GM19324 (cell line): ENCODE data around the gene RASSF5.
"Not testable (repeated sequence)": the region's sequence is repeated elsewhere in the genome, so short reads cannot be mapped to it uniquely, and the experiment has no call there.

Experiments
- ATAC-seq: cut with Tn5 transposase; IDR thresholded peaks from one replicate; pipeline ENCODE4 v1.9.1; 2021; ENCODE audit warnings: mild to moderate bottlenecking, moderate library complexity; ENCODE audit not compliant: unreplicated experiment, low FRiP score

Gene RASSF5

DNA sequence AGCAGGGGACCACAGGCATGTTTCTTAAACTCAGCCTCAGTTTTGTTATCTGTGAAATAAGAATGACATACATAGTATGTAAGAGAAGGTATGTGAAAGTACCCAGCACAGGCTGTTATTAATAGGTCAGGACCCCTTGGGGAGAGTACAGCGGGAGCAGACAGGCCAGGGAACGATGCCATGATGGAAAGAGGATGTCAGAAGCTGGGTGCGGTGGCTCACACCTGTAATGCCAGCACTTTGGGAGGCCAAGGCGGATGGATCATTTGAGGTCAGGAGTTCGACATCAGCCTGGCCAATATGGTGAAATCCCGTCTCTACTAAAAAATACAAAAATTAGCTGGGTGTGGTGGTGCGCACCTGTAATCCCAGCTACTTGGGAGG, 73.8 kb downstream of the RASSF5 start:
- not testable (repeated sequence) for ATAC-seq

DNA sequence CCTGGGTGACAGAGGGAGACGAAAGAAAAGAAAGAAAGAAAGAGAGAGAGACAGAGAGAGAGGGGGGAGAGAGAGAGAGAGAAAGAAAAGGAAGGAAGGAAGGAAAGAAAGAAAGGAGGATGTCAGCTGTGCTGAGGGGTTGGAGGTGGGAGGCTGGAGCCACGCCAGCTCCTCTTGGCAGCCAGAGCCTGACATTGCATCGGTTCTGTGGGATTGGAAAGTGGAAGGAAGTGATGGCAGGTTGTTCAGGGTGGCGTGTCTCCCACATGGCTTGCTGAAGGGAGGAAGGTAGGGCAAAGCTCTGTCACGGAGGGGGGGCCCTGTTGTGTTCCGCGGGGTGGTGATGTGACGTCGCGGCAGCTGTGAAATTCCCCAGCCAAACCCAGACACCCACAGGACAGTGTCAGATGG, 74.2 kb downstream of the RASSF5 start:
- no peak for ATAC-seq

DNA sequence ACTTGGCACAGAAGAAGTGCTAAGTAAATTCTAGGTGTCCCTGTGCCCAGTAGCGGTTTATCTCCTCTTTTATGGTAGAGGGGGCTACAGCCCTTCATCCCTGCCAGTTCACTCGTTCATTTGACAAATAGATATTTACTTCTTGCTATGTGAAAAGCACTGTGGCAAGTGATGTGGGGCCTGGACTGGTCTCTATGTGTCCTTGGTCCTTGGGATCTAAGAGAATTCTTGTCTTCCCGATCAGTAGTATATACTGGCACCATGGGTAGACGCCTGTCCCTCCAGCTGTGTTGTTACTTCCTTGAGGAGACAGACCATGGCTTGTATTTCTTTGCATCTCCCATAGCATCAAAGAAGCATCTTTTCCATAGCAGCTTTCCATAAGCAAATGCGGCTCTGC, 75.2 kb downstream of the RASSF5 start:
- ATAC-seq = no peak

DNA sequence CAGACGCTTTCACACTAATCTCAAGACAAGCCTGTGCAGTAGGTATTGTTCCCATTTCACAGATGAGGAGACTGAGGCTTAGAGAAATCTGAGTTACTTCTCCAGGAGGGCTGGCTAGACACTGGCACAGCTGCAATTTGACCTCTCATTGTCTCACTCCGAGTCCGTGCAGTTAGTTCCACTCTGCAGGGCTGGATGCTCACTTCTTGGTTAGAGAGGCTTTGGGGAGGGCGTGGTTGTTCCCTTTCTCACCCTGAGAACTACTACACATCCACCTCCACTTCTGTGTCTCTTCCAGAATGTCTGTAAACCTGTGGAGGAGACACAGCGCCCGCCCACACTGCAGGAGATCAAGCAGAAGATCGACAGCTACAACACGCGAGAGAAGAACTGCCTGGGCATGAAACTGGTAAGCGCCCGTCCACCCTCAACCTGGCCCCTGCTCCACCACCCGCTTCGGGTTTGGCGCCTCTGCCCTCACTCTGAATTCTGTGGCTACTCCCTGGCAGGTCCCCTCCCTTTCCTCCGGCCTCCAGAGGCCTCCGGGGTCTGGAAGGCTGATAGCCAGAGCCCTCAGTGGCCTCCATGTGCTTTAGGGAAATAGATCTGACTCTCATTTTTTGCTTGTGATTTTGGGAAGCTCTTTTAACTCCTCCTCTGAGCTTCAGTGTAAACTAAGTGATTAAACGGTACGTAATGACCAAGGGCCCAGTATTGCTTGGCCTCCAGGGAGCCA, 75.8 kb downstream of the RASSF5 start:
- ATAC-seq = no peak

DNA sequence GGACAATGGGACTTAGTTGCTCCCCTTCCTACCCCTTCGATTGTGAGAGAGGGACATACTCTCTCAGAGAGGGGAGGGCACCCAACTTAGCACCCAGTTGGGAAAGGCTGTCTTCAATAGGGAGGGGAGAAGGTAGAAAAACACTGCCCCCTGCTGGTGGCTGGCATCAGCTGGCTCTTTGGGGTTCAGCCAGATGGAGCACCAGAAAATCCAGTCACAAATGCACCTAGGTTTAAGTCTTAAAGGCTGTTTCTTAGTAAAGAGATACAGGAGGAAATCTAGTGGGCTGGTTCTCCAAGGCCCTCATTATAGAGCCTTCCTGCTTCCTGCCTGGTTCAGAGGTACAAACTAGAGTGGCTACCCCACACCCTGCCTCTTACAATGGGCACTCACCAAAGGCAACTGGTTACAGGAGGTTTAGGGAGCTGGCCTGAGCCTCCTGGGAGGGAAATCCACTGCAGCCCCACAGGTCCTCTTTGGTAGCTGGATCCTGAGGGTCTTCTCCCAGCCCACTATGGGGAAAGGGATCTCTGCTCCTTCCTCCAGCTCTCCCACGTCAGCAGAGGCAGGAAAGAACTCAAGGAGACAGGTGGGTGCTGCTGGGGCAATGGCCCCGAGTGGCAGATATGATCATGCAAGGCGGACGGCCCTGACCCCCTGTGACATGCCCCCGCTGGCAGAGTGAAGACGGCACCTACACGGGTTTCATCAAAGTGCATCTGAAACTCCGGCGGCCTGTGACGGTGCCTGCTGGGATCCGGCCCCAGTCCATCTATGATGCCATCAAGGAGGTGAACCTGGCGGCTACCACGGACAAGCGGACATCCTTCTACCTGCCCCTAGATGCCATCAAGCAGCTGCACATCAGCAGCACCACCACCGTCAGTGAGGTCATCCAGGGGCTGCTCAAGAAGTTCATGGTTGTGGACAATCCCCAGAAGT, 76.6 kb downstream of the RASSF5 start:
- ATAC-seq = no peak

DNA sequence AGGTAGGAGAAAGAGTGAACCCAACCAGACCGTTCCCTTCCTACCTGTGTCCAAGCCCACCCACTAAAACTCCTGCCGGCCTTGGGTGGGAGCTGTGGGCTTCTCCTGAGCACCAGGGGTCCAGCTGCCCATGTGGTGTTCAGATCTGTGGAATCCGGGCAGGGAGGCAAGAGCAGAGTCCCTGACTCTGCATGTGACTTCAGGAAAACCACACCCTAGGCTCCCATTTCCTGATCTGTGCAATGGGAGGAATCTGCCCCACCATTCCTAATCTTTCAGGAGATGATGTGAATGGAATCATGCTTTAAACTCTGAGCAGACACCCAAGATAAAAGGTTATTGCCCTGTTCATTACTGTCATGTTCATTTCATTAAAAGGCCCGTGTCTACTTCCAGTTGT, 77.4 kb downstream of the RASSF5 start:
- ATAC-seq = no peak

DNA sequence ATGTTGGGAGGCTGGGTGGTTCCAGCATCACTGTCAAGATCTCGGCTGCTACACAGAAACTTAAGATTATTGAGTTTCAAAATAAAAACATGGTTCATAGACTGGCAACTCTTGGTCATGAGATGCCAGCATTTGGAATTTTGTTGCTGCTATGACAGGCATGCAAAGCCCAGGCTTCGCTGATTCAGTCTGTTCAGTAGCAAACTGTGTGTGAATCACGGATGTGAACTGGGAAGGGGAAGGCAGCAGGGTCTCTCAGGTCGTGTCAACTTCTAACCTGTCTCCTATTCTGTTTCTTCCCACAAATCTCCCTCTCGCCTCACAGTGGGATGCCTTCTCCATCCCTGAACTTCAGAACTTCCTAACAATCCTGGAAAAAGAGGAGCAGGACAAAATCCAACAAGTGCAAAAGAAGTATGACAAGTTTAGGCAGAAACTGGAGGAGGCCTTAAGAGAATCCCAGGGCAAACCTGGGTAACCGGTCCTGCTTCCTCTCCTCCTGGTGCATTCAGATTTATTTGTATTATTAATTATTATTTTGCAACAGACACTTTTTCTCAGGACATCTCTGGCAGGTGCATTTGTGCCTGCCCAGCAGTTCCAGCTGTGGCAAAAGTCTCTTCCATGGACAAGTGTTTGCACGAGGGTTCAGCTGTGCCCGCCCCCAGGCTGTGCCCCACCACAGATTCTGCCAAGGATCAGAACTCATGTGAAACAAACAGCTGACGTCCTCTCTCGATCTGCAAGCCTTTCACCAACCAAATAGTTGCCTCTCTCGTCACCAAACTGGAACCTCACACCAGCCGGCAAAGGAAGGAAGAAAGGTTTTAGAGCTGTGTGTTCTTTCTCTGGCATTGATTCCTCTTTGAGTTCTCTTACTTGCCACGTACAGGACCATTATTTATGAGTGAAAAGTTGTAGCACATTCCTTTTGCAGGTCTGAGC, 79.4 kb downstream of the RASSF5 start:
- no peak for ATAC-seq

DNA sequence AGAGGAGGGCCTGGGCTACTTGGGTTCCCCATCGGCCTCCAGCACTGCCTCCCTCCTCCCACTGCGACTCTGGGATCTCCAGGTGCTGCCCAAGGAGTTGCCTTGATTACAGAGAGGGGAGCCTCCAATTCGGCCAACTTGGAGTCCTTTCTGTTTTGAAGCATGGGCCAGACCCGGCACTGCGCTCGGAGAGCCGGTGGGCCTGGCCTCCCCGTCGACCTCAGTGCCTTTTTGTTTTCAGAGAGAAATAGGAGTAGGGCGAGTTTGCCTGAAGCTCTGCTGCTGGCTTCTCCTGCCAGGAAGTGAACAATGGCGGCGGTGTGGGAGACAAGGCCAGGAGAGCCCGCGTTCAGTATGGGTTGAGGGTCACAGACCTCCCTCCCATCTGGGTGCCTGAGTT, 80.6 kb downstream of the RASSF5 start:
- no peak for ATAC-seq

DNA sequence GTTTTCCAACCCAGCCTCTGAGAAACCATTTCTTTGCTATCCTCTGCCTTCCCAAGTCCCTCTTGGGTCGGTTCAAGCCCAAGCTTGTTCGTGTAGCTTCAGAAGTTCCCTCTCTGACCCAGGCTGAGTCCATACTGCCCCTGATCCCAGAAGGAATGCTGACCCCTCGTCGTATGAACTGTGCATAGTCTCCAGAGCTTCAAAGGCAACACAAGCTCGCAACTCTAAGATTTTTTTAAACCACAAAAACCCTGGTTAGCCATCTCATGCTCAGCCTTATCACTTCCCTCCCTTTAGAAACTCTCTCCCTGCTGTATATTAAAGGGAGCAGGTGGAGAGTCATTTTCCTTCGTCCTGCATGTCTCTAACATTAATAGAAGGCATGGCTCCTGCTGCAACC, 81.2 kb downstream of the RASSF5 start:
- no peak for ATAC-seq

DNA sequence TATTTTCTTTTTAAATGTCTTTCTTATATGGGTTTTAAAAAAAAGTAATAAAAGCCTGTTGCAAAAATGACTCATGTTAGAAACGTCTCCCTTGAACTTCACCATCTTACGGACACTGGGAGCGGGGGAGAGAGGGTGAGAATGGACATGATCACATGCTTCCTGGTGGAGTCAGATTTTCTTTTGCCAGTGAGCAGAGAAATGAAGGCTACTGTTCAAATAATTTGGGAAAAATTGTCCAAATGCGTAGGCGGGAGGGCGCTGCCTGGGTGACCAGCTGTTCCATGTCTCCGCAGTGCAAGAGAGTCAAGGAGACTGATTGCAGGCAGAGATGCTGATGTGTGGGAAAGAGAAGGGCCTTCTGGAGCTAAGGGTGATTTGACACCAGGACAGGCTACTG, 81.9 kb downstream of the RASSF5 start:
- no peak for ATAC-seq

DNA sequence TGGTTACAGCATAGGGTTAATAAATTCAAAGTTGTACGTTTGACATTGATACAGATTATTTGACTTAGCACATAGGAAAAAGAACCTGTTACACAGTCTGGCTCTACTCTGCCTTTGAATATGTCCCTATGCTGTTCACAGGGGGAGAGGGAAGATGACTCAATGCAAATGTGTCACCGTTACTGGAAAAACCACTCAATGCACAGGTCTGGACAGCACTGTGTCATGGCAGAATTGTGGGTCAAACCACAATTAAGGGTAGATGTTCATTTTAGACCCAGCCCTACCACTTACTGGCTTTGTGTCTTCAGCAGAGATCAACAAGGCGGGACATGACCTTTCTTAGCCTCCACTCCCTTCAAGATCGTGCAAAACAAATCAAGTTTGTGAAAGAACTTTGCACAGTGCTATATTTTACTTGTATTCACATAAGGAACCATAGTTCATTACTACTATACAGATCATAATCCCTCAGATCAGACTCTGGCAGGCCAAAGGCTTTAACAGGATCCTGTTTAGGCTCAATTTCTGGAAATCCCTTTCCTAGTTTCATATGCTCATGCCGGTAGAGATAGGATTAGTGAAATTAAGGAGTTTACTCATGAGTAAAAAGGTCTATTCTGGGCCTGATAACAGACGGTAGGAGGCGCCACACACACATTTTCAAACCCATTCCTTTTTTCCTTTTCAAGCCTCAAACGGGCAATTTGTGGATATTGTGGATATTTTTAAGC, 82.9 kb downstream of the RASSF5 start:
- ATAC-seq = no peak

DNA sequence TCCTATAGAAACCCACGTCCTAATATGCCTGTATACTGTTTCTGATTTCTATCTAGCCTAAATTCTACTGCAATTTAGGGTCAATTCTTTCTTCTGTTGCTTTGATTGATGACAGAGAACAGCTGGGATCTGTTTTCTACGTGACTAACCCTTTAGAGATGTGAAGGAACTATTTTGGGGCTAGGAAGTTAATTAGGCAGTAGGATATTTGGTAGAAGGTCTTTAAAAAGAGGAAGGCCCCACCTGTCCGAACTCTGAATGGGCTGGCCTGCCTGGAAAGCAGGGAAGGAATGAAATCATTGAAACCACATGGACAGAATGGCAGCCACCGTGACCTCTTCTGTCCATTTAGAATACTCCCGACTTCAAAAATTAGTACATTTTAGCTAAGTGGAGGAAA, 83.9 kb downstream of the RASSF5 start:
- no peak for ATAC-seq

DNA sequence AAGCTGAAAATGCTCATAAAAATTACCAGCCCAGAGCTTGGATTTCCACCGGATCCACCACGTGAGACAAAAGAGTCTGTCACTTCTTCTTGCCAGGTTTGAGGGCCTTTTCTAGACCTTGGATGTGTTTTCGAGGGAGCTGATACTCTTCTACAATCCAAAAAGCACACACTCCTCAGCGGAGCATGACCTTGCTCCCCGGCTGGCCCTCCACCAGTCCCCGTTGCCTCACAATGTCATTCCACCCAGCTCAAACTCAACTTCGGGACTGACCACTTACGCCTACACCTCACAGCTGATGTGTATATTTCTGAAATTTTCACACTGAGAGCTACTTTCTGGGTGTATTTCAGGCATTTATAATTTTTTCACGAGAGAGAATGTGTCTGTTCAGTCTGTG, 84.4 kb downstream of the RASSF5 start:
- ATAC-seq = no peak

DNA sequence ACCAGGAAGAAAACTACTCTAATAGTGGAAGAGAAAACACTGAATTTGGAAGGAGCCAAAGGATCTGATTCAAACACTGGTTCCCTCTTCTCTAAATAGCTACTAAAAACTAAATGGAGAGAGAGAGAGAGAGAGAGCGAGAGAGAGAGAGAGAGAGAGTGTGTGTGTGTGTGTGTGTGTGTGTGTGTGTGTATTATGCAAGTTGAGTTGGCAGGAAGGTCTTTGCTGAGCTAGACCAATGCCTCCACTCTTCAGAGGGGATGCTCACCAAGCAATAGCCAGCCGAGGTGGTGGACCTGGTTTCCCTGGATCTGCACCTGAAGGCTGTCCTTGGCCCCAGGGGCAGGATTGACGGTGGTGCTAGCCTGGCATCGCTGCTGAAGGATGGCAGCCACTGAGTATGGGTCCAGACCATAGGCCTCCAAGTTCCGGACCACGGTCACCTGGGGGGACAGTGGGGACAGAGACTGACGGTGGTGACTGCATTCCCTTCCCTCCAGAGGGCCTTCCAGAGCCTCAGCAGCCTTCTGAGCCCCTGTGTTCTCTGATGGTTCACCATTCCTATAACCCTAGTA, 86.1 kb downstream of the RASSF5 start:
- no peak for ATAC-seq

DNA sequence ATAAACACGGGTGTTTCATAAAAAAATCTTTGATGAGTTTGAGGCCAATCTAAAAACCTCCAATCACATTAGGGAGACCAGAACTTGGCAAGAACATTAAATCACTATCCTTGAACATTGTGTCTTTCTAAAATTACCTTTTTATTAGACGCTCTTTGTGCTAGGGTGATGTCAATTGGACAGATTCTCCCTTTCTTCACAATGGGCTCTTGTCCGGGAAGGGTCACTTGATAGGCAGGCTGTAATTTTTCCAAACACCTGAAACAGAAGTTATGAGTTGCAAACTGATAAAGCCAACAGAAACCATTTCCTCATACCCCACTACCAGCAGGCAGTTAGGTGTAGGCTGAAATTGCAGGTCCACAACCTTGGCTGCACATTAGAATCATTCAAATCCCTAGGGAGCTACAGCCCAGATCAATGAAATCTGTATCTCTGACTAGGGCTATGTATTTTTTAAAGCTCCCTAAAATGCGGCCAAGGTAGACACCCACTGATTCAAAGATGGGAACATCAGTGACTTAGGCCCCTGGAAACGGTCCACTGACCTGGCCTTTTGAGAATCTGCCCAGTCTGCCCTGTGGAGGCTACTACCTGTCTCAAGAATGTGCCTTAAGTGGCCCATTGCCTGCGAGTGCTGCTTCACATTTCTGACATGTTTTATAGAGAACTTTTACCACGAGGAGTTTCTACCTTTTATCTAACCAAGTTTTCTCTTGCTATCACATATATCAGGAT, 88.4 kb downstream of the RASSF5 start:
- ATAC-seq = no peak

DNA sequence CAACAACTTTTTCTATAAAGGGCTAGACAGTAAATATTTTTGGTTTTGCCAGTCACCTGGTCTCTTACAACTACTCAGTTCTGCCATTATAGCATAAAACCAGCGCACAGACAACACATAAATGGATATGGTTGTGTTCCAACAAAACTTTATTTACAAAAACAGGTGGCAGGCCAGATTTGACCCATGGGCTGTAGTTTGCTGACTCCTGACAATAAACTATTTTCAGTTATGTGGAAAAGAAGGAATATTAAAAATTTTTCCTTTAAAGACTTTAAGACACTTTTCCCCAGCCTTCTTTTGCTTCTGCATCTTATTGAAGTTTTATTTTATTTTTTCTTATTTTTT, 89.0 kb downstream of the RASSF5 start:
- no peak for ATAC-seq

DNA sequence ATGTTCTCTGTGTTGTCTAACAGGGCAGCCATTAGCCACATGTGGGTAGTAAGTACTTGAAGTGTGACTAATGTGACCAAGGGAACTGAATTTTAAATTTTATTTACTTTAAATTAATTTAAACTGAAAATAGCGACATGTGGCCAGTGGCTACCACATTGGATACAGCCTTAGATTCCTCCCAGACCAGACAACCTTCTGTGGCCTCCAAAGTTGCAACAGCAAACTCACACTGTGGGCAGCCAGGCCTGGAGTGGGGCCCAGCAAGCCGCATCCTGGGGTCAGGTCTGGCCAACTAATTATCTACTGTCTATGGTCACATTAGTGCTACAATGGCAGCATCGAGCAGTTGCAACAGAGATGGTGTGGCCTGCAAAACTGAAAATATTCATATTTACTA, 93.2 kb downstream of the RASSF5 start:
- ATAC-seq = no peak

DNA sequence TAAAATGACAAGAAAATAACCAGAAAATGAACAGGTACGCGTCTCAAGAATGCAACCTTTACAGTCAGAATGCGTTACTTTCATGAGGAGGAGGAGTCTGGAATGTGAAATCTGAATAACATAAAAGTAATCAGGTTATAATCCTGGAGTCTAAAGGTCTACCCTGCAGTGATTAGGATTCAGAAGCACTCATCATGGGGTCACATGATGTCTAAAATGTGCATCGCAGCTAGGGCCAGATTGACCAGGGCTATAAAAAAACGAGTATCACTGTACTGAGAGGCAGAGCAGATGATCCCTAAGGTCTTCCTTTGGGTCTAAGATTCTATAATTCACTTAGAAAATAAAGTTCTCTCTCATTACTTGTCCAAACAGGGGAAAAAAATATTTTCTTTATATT, 97.5 kb downstream of the RASSF5 start:
- no peak for ATAC-seq

DNA sequence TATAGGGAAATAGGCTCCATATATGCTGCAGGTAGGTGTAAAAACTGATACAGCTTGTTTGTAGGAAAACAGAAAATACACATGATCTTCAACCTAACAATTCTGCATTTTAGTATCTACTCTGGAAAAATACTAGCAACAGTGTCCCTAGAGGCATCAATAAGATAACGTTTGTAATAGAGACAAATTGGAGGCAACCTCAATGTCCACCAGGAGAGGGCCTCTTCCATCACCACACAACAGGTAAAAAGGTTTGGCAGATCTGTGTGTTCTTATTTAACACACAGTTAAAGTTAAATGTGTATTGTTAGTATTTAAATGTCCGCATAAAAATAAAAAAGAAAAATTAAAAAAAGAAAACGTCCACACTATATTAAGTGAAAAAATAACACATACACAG, 99.5 kb downstream of the RASSF5 start:
- no peak for ATAC-seq
